ENCODE results near the gene WDR37. TPM values are rescaled to one million over a fixed set of nuclear protein-coding genes. Genes with fewer than 3 reads are reported as not detected.

WDR37 gene
- total RNA-seq, 1 experiment from 2014 or later, result 10.4 TPM

DNA sequence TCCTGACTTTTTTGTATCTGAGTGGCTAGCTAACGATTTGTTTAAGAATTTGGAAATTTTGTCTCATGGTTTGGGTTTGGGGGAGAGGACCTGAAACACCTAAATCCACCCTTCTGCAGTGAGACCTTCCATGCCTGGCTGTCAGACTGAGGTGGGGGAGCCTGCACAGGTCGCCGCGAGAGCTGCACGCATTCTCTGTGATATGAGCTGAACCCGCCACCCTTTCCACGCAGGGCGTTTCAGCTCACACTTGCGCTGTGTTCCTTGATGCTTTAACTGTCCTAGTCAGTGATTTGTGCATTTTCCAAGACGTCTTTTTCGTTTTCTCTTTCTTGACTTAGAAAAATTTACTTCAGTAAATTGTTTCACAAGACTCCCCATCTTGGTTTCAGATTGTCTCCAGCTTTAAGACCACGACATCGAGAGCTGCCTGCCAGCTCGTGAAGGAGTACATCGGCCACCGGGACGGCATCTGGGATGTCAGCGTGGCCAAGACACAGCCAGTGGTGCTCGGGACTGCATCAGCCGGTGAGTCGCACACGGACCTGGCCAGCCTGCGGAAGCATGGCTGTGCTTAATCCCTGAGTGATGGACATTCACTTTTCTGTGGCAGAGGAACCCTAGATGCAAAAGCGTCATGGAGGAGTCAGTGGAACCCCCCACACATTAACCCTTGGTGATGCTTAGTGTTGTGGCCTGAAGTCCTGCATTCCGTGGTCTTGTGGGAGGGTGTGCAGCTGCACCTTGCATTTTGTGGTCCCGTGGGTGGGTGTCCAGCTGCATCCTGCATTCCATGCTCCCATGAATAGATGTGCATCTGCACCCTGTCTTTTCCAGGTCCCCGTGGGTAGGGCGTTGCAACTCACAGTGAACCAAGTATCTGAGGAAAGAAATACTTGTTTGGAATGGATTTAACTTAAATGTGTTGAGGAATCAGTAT, 28.1 kb downstream of the WDR37 start:
- TF ChIP-seq CREM (CRISPR knock-in tag; IDR thresholded peaks at IDR 0.05) (no peak), SMAD3 (CRISPR knock-in tag; IDR thresholded peaks at IDR 0.05; ENCODE audit: borderline replicate concordance) (no peak), TEAD1 (CRISPR knock-in tag; IDR thresholded peaks at IDR 0.05) (no peak), ATF1 (CRISPR knock-in tag; IDR thresholded peaks at IDR 0.05) (no peak), GABPB1 (CRISPR knock-in tag; IDR thresholded peaks at IDR 0.05) (no peak), ZNF263 (CRISPR knock-in tag; IDR thresholded peaks at IDR 0.05; ENCODE audit: low read depth) (no peak), ELF4 (CRISPR knock-in tag; IDR thresholded peaks at IDR 0.05; ENCODE audit: low read depth) (no peak), FOXP1 (CRISPR knock-in tag; IDR thresholded peaks at IDR 0.05; ENCODE audit: borderline replicate concordance) (no peak), PRRX2 (CRISPR knock-in tag; IDR thresholded peaks at IDR 0.05) (no peak), RELA (CRISPR knock-in tag; IDR thresholded peaks at IDR 0.05; ENCODE audit: borderline replicate concordance) (no peak)
- TF ChIP-seq, protein P1, sequence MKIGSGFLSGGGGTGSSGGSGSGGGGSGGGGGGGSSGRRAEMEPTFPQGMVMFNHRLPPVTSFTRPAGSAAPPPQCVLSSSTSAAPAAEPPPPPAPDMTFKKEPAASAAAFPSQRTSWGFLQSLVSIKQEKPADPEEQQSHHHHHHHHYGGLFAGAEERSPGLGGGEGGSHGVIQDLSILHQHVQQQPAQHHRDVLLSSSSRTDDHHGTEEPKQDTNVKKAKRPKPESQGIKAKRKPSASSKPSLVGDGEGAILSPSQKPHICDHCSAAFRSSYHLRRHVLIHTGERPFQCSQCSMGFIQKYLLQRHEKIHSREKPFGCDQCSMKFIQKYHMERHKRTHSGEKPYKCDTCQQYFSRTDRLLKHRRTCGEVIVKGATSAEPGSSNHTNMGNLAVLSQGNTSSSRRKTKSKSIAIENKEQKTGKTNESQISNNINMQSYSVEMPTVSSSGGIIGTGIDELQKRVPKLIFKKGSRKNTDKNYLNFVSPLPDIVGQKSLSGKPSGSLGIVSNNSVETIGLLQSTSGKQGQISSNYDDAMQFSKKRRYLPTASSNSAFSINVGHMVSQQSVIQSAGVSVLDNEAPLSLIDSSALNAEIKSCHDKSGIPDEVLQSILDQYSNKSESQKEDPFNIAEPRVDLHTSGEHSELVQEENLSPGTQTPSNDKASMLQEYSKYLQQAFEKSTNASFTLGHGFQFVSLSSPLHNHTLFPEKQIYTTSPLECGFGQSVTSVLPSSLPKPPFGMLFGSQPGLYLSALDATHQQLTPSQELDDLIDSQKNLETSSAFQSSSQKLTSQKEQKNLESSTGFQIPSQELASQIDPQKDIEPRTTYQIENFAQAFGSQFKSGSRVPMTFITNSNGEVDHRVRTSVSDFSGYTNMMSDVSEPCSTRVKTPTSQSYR (CRISPR knock-in tag; IDR thresholded peaks at IDR 0.05), result no peak
- TF ChIP-seq, protein P2, sequence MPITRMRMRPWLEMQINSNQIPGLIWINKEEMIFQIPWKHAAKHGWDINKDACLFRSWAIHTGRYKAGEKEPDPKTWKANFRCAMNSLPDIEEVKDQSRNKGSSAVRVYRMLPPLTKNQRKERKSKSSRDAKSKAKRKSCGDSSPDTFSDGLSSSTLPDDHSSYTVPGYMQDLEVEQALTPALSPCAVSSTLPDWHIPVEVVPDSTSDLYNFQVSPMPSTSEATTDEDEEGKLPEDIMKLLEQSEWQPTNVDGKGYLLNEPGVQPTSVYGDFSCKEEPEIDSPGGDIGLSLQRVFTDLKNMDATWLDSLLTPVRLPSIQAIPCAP (CRISPR knock-in tag; IDR thresholded peaks at IDR 0.05), result no peak
- TF ChIP-seq, protein P3, sequence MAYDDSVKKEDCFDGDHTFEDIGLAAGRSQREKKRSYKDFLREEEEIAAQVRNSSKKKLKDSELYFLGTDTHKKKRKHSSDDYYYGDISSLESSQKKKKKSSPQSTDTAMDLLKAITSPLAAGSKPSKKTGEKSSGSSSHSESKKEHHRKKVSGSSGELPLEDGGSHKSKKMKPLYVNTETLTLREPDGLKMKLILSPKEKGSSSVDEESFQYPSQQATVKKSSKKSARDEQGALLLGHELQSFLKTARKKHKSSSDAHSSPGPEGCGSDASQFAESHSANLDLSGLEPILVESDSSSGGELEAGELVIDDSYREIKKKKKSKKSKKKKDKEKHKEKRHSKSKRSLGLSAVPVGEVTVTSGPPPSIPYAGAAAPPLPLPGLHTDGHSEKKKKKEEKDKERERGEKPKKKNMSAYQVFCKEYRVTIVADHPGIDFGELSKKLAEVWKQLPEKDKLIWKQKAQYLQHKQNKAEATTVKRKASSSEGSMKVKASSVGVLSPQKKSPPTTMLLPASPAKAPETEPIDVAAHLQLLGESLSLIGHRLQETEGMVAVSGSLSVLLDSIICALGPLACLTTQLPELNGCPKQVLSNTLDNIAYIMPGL (CRISPR knock-in tag; IDR thresholded peaks at IDR 0.05), result no peak
- TF ChIP-seq, protein P4, sequence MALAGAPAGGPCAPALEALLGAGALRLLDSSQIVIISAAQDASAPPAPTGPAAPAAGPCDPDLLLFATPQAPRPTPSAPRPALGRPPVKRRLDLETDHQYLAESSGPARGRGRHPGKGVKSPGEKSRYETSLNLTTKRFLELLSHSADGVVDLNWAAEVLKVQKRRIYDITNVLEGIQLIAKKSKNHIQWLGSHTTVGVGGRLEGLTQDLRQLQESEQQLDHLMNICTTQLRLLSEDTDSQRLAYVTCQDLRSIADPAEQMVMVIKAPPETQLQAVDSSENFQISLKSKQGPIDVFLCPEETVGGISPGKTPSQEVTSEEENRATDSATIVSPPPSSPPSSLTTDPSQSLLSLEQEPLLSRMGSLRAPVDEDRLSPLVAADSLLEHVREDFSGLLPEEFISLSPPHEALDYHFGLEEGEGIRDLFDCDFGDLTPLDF (CRISPR knock-in tag; IDR thresholded peaks at IDR 0.05), result no peak
- TF ChIP-seq, protein P5, sequence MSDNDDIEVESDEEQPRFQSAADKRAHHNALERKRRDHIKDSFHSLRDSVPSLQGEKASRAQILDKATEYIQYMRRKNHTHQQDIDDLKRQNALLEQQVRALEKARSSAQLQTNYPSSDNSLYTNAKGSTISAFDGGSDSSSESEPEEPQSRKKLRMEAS (CRISPR knock-in tag; IDR thresholded peaks at IDR 0.05), result no peak
- ChIA-PET POLR2A (interaction anchor here (0.6 kb wide), 1 partner anchor 298 kb away, joined by 7 read pairs; no protein-coding TSS in a partner anchor), CTCF (no interaction called here)
- Mint-ChIP-seq H3K27ac (no peak overlapping the region), H3K4me3 (no peak overlapping the region), H3K27me3 (ENCODE audit: low read depth) (no peaks in the 10 kb centered on the region), H3K36me3 (peaks cover 47% of the 10 kb centered on the region), H3K9me3 (no peaks in the 10 kb centered on the region), H3K4me1 (no peaks in the 10 kb centered on the region)
- ATAC-seq, result no peak
- no peak for DNase-seq (ENCODE audit: low spot score)

DNA sequence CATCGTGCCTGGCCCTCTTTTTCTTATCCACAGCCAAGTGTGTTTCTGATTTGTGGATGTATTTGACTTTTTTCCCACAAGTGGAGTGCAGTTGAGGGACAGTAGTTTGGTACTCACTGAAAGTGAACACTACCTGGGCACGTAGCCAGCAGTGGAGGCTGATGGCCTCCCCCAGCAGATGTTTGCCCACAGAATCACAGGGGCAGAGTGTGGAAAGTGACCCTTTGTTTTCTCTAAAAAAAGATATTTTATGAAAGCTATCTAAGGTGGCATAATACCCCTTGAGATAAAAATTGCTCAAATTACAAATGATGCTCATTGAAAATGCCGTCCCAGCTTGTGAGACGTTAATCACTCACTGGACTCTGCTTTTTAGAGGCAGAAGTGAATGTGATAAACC, 29.1 kb downstream of the WDR37 start:
- CTCF ChIA-PET, result no interaction called here
- Mint-ChIP-seq H3K27ac (no peak overlapping the region), H3K9me3 (no peaks in the 10 kb centered on the region), H3K36me3 (peaks cover 43% of the 10 kb centered on the region), H3K4me1 (no peaks in the 10 kb centered on the region), H3K27me3 (ENCODE audit: low read depth) (no peaks in the 10 kb centered on the region), H3K4me3 (no peak overlapping the region)
- POLR2A ChIA-PET, result no interaction called here
- ATAC-seq (no peak), DNase-seq (ENCODE audit: low spot score) (no peak)
- TF ChIP-seq ZNF396 (CRISPR knock-in tag; IDR thresholded peaks at IDR 0.05; ENCODE audit: borderline replicate concordance) (no peak), ZNF416 (CRISPR knock-in tag; IDR thresholded peaks at IDR 0.05) (no peak), FOXJ3 (CRISPR knock-in tag; IDR thresholded peaks at IDR 0.05; ENCODE audit: borderline replicate concordance) (no peak), JUN (CRISPR knock-in tag; IDR thresholded peaks at IDR 0.05) (no peak), RELA (CRISPR knock-in tag; IDR thresholded peaks at IDR 0.05; ENCODE audit: borderline replicate concordance) (no peak), ESRRA (CRISPR knock-in tag; IDR thresholded peaks at IDR 0.05; ENCODE audit: borderline replicate concordance) (no peak), ZNF671 (CRISPR knock-in tag; IDR thresholded peaks at IDR 0.05) (no peak)
- TF ChIP-seq, protein P6, sequence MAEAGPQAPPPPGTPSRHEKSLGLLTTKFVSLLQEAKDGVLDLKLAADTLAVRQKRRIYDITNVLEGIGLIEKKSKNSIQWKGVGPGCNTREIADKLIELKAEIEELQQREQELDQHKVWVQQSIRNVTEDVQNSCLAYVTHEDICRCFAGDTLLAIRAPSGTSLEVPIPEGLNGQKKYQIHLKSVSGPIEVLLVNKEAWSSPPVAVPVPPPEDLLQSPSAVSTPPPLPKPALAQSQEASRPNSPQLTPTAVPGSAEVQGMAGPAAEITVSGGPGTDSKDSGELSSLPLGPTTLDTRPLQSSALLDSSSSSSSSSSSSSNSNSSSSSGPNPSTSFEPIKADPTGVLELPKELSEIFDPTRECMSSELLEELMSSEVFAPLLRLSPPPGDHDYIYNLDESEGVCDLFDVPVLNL (CRISPR knock-in tag; IDR thresholded peaks at IDR 0.05; ENCODE audit: borderline replicate concordance, low read depth), result no peak
- TF ChIP-seq, protein P7, sequence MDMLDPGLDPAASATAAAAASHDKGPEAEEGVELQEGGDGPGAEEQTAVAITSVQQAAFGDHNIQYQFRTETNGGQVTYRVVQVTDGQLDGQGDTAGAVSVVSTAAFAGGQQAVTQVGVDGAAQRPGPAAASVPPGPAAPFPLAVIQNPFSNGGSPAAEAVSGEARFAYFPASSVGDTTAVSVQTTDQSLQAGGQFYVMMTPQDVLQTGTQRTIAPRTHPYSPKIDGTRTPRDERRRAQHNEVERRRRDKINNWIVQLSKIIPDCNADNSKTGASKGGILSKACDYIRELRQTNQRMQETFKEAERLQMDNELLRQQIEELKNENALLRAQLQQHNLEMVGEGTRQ (CRISPR knock-in tag; IDR thresholded peaks at IDR 0.05), result no peak
- TF ChIP-seq, protein P8, sequence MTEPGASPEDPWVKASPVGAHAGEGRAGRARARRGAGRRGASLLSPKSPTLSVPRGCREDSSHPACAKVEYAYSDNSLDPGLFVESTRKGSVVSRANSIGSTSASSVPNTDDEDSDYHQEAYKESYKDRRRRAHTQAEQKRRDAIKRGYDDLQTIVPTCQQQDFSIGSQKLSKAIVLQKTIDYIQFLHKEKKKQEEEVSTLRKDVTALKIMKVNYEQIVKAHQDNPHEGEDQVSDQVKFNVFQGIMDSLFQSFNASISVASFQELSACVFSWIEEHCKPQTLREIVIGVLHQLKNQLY (CRISPR knock-in tag; IDR thresholded peaks at IDR 0.05), result no peak

Measured in WTC11 (cell line).